ENCODE results near the gene PDE8A.

GRCh38 chr15:85011160-85011571, 29.5 kb downstream of the PDE8A start:
- no peak for TF ChIP-seq CTCF (conservative IDR thresholded peaks at IDR 0.05)
- no peak for TF ChIP-seq ZFX (IDR thresholded peaks at IDR 0.05)

Data from C4-2B (cell line).